Astrocyte of the spinal cord (primary cell): ENCODE data around the gene MYLK.
"Not testable (repeated sequence)": the region's sequence is repeated elsewhere in the genome, so short reads cannot be mapped to it uniquely, and the experiment has no call there.

Experiments used
- DNase-seq: peaks from one replicate; pipeline ENCODE4 v3.0.0; 2011; ENCODE audit warnings: low read depth, low spot score
- H3K4me3 ChIP-seq: 2 replicates; pipeline ENCODE4 v1.5.1; 2011; ENCODE audit warnings: low read depth, mild to moderate bottlenecking, low read length, moderate library complexity
- in situ Hi-C: cut with HindIII; loops from 2 replicates; pipeline ENCODE4 v1.10.0; 2017; ENCODE audit warnings: low sequenced_read_pairs
- TF ChIP-seq, protein P1 (sequence below): IDR thresholded peaks from 2 replicates; pipeline ENCODE4 v1.5.1; 2012; ENCODE audit warnings: low read depth, mild to moderate bottlenecking, low read length, inconsistent platforms

Gene MYLK

GRCh38 chr3:123720638-123721037 is 163.5 kb downstream of the MYLK start:
- in situ Hi-C loops, result no loop called here
- no peak overlapping the region for H3K4me3 ChIP-seq
- no peak for DNase-seq
- TF ChIP-seq, protein P1, sequence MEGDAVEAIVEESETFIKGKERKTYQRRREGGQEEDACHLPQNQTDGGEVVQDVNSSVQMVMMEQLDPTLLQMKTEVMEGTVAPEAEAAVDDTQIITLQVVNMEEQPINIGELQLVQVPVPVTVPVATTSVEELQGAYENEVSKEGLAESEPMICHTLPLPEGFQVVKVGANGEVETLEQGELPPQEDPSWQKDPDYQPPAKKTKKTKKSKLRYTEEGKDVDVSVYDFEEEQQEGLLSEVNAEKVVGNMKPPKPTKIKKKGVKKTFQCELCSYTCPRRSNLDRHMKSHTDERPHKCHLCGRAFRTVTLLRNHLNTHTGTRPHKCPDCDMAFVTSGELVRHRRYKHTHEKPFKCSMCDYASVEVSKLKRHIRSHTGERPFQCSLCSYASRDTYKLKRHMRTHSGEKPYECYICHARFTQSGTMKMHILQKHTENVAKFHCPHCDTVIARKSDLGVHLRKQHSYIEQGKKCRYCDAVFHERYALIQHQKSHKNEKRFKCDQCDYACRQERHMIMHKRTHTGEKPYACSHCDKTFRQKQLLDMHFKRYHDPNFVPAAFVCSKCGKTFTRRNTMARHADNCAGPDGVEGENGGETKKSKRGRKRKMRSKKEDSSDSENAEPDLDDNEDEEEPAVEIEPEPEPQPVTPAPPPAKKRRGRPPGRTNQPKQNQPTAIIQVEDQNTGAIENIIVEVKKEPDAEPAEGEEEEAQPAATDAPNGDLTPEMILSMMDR, result no peak

- in situ Hi-C loops, result no loop called here
- no peak for DNase-seq
- TF ChIP-seq, protein P1, result no peak
- no peak overlapping the region for H3K4me3 ChIP-seq
These were observed 164.2 kb downstream of the MYLK start for GRCh38 chr3:123719862-123720453.

DNA sequence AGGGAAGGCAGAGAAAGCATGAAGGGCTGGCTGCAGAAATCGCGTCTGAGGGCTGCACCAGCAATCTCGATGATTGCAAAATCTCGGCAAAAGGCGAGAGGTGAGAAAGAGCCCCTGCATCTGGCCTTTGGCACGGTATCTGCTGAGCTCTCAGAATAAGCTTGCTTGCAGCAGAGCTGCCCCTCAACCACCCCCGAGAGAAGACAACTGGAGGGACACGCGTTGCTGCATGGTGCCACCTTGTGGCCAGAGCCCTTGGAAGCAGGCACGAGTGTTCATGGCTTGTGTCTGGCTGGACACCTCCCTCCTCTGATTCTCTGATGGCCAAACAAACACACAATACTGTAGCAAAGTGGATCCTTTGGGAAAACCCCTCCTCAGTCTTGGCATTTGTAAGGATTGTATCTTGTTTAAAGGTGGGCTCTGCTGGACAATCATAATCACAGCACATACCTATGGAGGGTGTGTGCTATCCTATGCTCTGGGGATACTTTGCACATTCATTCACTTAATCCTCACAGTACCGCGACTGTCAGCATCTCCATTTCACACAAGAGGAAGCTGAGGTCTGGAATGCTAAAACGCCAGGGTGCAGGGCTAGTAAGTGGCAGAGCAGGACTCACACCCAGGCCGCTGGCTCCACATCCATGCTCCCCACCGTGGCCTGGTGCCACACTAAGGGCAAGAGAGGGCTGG is 164.9 kb downstream of the MYLK start:
- DNase-seq, result peak; percentile 72
- in situ Hi-C loops, H3K4me3 ChIP-seq: not testable (repeated sequence)
- TF ChIP-seq, protein P1, result peak; percentile 82

DNA sequence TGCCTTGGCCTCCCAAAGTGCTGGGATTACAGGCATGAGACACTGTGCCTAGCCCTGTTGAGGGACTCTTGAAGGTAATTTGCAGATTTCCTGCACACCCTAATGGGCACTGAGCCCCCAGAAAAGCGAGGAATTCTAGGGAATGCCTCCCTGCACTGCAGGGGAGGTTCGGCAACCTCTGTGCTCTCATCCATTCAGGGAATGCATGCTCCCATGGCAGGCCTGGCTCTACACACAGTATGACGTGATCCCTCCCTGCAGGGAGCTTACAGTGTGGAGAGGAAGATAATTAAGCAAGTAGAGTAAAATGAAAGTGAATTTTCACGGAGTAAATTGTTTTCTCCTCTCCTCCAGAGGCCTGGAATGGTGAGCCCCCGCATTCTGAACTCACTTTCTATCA is 166.0 kb downstream of the MYLK start:
- no peak for DNase-seq
- no peak overlapping the region for H3K4me3 ChIP-seq
- TF ChIP-seq, protein P1, result no peak
- in situ Hi-C loops, result no loop called here

DNA sequence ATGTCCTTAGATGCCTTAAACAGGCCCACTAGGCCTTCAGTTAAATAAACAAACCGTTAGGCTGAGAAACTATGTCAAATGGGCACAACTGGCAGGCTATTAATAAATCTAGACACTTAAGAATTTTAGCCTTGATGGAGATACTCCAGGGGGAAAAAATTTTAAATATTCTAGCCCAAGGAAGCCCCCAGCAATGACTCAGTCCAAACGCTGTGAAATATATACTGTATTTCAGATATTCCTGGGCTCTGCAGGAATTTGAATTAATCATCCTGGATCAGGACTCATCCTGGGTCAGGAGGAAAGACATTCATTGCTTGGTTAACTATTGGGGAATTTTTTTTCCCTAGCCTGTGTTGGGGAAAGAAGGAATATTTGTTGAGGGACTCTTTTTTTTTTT is 166.7 kb downstream of the MYLK start:
- H3K4me3 ChIP-seq, DNase-seq, in situ Hi-C loops: not testable (repeated sequence)

DNA sequence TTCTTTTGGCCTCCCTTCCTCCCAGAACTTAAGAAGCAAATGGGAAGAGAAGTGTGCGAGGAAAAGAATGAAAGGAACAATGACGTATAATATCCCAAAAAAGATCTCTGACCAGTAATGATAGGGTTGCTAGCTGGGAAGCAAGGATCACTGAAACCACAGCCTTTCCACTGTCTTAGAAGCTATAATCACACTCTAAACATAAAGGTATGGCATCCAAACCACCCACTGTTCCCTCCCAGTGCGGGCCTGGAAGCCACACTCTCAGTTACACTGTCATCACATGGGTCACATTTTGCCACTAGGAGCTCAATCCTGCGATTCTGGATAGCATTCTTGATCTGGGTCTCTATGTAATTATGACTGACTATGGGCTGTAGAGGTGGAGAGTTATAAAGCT is 167.7 kb downstream of the MYLK start:
- TF ChIP-seq, protein P1, result no peak
- DNase-seq, result no peak
- no peak overlapping the region for H3K4me3 ChIP-seq
- in situ Hi-C loops, result no loop called here

DNA sequence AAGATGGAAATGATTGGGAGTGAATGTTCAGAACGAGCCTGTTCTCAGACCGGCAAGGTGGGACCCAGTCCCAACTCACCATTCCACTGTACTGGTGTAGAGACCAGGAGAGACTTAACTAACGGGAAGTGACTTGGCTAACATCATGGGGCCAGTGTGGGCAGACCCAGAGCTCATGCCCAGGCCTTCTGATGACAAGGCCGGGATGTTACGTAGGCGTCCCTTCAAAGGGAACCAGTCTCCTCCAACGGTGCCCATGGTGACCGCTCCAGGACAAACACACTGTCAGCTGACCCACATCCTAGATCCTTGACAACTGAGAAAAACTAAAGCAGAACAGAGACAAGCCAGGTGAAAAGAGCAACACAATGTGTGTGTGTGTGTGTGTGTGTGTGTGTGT is 170.9 kb downstream of the MYLK start:
- in situ Hi-C loops, result no loop called here
- TF ChIP-seq, protein P1, result no peak
- no peak overlapping the region for H3K4me3 ChIP-seq
- no peak for DNase-seq
